ENCODE data around the gene GRK3. TPM values are rescaled to one million over a fixed set of nuclear protein-coding genes. Genes with fewer than 3 reads are reported as not detected.
"Not testable (repeated sequence)": the region's sequence is repeated elsewhere in the genome, so short reads cannot be mapped to it uniquely, and the experiment has no call there.

The GRK3 gene
- total RNA-seq, 4 donors from 2014 or later: 7.6 to 10.7 (median 8.8) TPM

- Histone ChIP-seq H3K27ac (no peak overlapping the region), H3K4me1 (no peaks in the 10 kb centered on the region), H3K27me3 (no peaks in the 10 kb centered on the region), H3K36me3 (no peaks in the 10 kb centered on the region), H3K9me3 (no peaks in the 10 kb centered on the region), H3K4me3 (replicated peaks in 1 of 3) (no peak overlapping the region)
- intact Hi-C loops (cut with DNase I): no loop called here
- TF ChIP-seq CTCF (IDR thresholded peaks at IDR 0.05): no peak
- TF ChIP-seq POLR2A (IDR thresholded peaks at IDR 0.05): no peak
- WGBS, 2 donors: 100% methylated on average over 1 of the region's 1 CpG
- no peak for DNase-seq
These were observed 34.1 kb downstream of the GRK3 start for GRCh38 chr22:25598609-25599008.

DNA sequence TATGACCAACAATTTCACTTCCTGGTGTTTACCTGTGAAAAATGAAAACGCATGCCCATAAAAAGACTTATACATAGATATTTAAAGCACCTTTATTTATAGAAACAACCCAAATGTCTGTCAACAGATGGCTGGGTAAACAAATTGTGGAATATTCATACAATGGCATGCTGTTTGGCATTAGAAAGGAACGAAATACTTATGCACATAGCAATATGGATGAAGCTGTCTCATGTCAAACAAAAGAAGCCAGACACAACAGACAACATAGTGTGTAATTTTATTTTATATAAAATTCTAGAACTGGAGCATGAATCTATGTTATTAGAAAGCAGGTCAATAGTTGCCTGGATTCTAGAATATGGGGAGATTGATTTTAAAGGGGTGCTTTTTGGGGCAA is 38.0 kb downstream of the GRK3 start:
- TF ChIP-seq POLR2A (IDR thresholded peaks at IDR 0.05) (no peak), CTCF (IDR thresholded peaks at IDR 0.05) (no peak)
- Histone ChIP-seq H3K27ac (no peak overlapping the region), H3K4me1 (no peaks in the 10 kb centered on the region), H3K36me3 (no peaks in the 10 kb centered on the region), H3K9me3 (no peaks in the 10 kb centered on the region), H3K4me3 (replicated peaks in 1 of 3) (no peak overlapping the region), H3K27me3 (no peaks in the 10 kb centered on the region)
- WGBS, 2 donors: 88 to 92% methylated on average over 2 of the region's 2 CpGs
- intact Hi-C loops (cut with DNase I): no loop called here
- DNase-seq: no peak

DNA sequence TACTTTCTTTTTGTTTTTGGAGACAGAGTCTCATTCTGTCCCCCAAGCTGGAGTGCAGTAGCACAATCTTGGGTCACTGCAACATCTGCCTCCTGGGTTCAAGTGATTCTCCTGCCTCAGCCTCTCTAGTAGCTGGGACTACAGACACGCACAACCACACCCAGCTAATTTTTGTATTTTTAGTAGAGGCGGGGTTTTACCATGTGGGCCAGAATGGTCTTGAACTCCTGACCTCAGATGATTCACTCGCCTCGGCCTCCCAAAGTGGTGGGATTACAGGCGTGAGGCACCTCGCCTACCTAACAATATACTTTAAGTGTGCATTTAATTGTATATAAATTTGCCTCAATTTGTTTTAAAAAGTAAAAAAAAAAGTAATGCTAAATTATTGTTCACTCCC is 38.4 kb downstream of the GRK3 start:
- no peaks in the 10 kb centered on the region for H3K4me1 ChIP-seq
- intact Hi-C loops (cut with DNase I): no loop called here
- TF ChIP-seq CTCF (IDR thresholded peaks at IDR 0.05) (no peak), POLR2A (IDR thresholded peaks at IDR 0.05) (no peak)
- no peak for DNase-seq
- 90 to 92% methylated on average over 6 of the region's 6 CpGs for WGBS, 2 donors
- H3K27ac ChIP-seq: no peak overlapping the region
- H3K36me3 ChIP-seq: no peaks in the 10 kb centered on the region
- H3K9me3 ChIP-seq: no peaks in the 10 kb centered on the region
- H3K27me3 ChIP-seq: no peaks in the 10 kb centered on the region
- no peak overlapping the region for H3K4me3 ChIP-seq (replicated peaks in 1 of 3)

GRCh38 chr22:25605146-25605545 is 40.7 kb downstream of the GRK3 start:
- intact Hi-C loops (cut with DNase I); H3K27ac ChIP-seq; DNase-seq; H3K27me3 ChIP-seq; H3K4me3 ChIP-seq (replicated peaks in 1 of 3); H3K36me3 ChIP-seq; H3K4me1 ChIP-seq; H3K9me3 ChIP-seq: not testable (repeated sequence)
- WGBS, 2 donors: 95 to 98% methylated on average over 3 of the region's 3 CpGs

- H3K36me3 ChIP-seq; H3K4me1 ChIP-seq; intact Hi-C loops (cut with DNase I); H3K9me3 ChIP-seq; H3K4me3 ChIP-seq (replicated peaks in 1 of 3); H3K27ac ChIP-seq; DNase-seq; H3K27me3 ChIP-seq: not testable (repeated sequence)
- 93 to 95% methylated on average over 5 of the region's 5 CpGs for WGBS, 2 donors
These were observed 41.1 kb downstream of the GRK3 start for GRCh38 chr22:25605565-25605964.

DNA sequence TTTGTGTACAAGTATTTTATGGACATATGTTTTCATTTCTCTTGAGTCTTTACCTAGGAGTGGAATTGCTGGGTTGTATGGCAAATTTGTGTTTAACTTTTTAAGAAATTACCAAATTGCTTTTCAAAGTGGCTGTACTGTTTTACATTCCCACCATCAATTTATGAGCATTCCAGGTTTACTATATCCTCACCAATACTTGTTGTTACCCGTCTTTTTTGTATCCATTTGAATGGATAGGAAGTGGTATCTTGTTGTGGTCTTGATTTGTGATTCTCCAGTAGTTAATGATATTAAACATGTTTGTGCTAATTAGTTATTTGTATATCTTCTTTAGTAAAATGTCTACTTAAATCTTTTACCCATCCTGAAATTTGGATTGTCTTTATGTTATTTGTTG is 46.8 kb downstream of the GRK3 start:
- 89 to 93% methylated on average over 1 of the region's 1 CpG for WGBS, 2 donors
- DNase-seq; H3K27me3 ChIP-seq; H3K27ac ChIP-seq; H3K36me3 ChIP-seq; H3K4me1 ChIP-seq; H3K4me3 ChIP-seq (replicated peaks in 1 of 3); intact Hi-C loops (cut with DNase I); H3K9me3 ChIP-seq: not testable (repeated sequence)

- intact Hi-C loops (cut with DNase I): not testable (repeated sequence)
These were observed 48.7 kb downstream of the GRK3 start for GRCh38 chr22:25613131-25613530.

GRCh38 chr22:25613558-25613957 is 49.1 kb downstream of the GRK3 start:
- DNase-seq; H3K27ac ChIP-seq; H3K36me3 ChIP-seq; H3K4me1 ChIP-seq; intact Hi-C loops (cut with DNase I); H3K9me3 ChIP-seq; H3K27me3 ChIP-seq; H3K4me3 ChIP-seq (replicated peaks in 1 of 3): not testable (repeated sequence)
- WGBS, 2 donors: 97 to 98% methylated on average over 3 of the region's 4 CpGs

More at GRCh38 chr22:25613131-25613530, 48.7 kb downstream of the GRK3 start:
- DNase-seq; H3K27me3 ChIP-seq; H3K4me3 ChIP-seq (replicated peaks in 1 of 3); H3K36me3 ChIP-seq; H3K27ac ChIP-seq; H3K4me1 ChIP-seq; H3K9me3 ChIP-seq: not testable (repeated sequence)
- 70 to 93% methylated on average over 1 of the region's 3 CpGs for WGBS, 2 donors

DNA sequence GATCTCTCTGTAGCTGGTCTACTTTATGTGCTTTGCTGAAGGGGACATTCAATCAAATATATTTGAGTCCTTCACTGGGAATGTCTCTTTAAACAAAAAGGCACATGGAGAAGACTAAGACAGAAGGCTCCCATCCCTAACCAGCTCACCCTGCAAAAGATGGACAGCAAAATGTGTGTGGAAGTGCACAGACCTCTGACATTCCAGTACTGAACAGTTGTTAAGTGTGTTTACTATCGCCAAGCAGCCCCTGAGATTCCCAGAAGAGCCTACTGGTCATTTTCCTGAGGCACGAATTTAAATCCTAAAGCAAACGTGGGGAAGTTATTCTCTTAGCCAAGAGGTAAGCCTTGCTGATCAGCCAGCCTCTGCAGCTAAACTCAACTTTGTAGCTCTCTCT is 50.3 kb downstream of the GRK3 start:
- H3K27me3 ChIP-seq; intact Hi-C loops (cut with DNase I); H3K4me1 ChIP-seq; H3K27ac ChIP-seq; DNase-seq; H3K36me3 ChIP-seq; H3K4me3 ChIP-seq (replicated peaks in 1 of 3); H3K9me3 ChIP-seq: not testable (repeated sequence)
- 79 to 86% methylated on average over 3 of the region's 3 CpGs for WGBS, 2 donors

Data from thyroid gland (tissue), 4 donors.